ENCODE data around the gene RAB34. TPM values are rescaled to one million over a fixed set of nuclear protein-coding genes. Genes with fewer than 3 reads are reported as not detected.
A peak's percentile ranks its signal among the peaks of the same experiment; 100 is the strongest.

RAB34 gene
- polyA plus RNA-seq, 1 experiment: 389 TPM

DNA sequence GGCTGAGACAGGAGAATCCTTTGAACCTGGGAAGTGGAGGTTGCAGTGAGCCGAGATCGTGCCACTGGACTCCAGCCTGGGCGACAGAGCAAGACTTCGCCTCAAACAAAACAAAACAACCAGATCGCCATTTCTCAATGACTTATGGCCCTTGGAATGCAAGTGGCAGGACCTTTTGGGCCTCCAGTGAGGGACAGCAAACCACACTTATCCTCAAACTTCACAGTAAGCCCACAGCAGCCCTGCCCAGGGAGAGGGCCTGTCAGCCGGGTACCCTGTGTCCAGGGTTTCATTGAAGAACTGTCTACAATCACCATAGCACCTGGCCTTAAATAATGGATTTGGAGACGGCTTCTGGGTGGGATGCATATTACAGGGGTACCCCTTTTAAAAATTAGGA is 37.8 kb upstream of the RAB34 start:
- no peak for DNase-seq (ENCODE audit: low read depth, low spot score)
- H3K27me3 ChIP-seq (ENCODE audit: control insufficient read depth, insufficient read depth, low read length): no peaks in the 10 kb centered on the region
- no peak overlapping the region for H3K4me3 ChIP-seq (ENCODE audit: low read depth, low read length)
- ChIA-PET POLR2A (no interaction called here), CTCF (interaction anchor here (7.3 kb wide), 1 partner anchor 7 kb away, joined by 100 read pairs; no protein-coding TSS in a partner anchor)
- TF ChIP-seq, protein P1, sequence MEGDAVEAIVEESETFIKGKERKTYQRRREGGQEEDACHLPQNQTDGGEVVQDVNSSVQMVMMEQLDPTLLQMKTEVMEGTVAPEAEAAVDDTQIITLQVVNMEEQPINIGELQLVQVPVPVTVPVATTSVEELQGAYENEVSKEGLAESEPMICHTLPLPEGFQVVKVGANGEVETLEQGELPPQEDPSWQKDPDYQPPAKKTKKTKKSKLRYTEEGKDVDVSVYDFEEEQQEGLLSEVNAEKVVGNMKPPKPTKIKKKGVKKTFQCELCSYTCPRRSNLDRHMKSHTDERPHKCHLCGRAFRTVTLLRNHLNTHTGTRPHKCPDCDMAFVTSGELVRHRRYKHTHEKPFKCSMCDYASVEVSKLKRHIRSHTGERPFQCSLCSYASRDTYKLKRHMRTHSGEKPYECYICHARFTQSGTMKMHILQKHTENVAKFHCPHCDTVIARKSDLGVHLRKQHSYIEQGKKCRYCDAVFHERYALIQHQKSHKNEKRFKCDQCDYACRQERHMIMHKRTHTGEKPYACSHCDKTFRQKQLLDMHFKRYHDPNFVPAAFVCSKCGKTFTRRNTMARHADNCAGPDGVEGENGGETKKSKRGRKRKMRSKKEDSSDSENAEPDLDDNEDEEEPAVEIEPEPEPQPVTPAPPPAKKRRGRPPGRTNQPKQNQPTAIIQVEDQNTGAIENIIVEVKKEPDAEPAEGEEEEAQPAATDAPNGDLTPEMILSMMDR (IDR thresholded peaks at IDR 0.05; ENCODE audit: low read depth, low read length): no peak
- no peak overlapping the region for H3K27ac ChIP-seq (ENCODE audit: low read depth, low read length)
- H3K9me3 ChIP-seq (ENCODE audit: control insufficient read depth, insufficient read depth, low read length): no peaks in the 10 kb centered on the region

DNA sequence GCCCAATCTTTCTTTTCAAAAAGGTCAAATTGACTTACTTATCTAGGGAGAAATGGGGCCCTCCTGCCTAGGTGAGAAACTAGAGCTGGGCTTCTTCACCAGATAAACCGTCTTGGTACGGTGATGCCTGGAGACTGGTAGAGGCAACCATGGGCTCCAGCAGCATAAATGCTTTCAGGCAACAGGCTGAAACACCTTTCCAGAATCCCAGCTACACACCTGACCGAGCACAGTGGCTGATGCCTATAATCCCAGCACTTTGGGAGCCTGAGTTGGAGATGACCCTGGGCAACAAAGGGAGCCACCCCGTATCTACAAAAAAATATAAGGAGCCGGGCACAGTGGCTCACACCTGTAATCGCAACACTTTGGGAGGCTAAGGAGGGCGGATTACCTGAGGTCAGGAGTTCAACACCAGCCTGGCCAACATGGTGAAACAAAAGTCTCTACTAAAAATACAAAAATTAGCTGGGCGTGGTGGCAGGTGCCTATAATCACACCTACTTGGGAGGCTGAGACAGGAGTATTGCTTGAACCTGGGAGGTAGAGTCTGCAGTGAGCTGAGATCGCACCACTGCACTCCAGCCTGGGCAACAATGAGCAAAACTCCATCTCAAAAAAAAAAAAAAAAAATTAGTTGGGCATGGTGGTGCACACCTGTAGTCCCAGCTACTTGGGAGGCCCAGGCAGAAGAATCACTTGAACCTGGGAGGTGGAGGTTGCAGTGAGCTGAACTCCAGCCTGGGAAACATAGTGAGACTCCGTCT is 34.1 kb upstream of the RAB34 start:
- no peak for DNase-seq (ENCODE audit: low read depth, low spot score)
- POLR2A ChIA-PET: interaction anchor here (2.6 kb wide), 1 partner anchor 25 kb away, joined by 12 read pairs; no protein-coding TSS in a partner anchor
- Histone ChIP-seq H3K4me3 (ENCODE audit: low read depth, low read length) (no peak overlapping the region), H3K9me3 (ENCODE audit: control insufficient read depth, insufficient read depth, low read length) (no peaks in the 10 kb centered on the region), H3K27ac (ENCODE audit: low read depth, low read length) (no peak overlapping the region), H3K27me3 (ENCODE audit: control insufficient read depth, insufficient read depth, low read length) (no peaks in the 10 kb centered on the region)
- CTCF ChIA-PET: interaction anchor here (0.6 to 15.1 kb wide), 8 partner anchors 11 to 227 kb away, joined by 3 to 193 read pairs (median 6); partner anchors contain the start of genes NEK8 and TLCD1
- TF ChIP-seq, protein P1 (IDR thresholded peaks at IDR 0.05; ENCODE audit: low read depth, low read length): no peak

DNA sequence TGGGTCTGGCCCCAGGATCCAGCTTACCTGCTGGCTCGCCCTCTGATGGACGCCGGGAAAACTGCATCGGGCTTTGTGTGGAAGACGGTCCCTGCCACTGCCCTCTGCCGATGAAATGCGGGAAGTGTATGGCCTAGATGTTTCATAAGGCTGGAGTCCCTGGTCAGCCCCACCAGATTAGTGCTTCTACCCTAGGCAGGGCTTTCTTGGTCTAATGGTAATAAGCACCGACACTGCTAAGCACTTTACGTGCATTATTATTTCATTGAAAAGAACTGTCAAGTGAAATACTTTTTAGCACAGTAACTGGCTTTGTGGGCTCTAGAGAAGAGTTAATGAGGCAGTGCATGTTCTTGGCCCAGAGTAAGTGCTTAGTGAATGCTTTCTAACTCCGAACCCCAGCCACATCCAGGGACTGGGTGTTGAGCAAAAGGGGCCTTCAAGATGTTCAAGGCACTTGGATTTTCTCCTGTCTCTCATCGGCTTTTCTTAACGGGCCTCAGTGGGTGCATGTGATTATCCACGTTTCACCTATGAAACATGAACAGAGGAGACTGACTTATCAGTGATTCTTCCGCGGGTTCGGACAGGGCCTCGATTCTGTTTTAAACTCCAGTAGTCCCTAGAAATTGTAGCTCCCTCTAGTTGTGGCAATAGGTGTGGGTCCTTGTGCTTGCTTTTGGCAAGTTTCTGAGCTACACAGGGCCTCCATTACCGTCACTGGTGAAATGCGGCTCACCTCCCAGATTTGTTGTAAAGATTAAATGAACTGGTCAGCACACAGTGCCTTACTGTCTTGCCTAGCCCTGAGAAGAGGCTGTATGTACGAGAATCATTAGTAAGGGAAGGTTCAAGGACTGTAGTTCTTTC is 32.7 kb upstream of the RAB34 start:
- H3K27ac ChIP-seq (ENCODE audit: low read depth, low read length): peak overlapping the region; percentile 11
- CTCF ChIA-PET: interaction anchor here (0.6 to 15.1 kb wide), 26 partner anchors 10 to 199 kb away, joined by 3 to 193 read pairs (median 4); partner anchors contain the start of genes FAM222B, NEK8, RPL23A and TLCD1

DNA sequence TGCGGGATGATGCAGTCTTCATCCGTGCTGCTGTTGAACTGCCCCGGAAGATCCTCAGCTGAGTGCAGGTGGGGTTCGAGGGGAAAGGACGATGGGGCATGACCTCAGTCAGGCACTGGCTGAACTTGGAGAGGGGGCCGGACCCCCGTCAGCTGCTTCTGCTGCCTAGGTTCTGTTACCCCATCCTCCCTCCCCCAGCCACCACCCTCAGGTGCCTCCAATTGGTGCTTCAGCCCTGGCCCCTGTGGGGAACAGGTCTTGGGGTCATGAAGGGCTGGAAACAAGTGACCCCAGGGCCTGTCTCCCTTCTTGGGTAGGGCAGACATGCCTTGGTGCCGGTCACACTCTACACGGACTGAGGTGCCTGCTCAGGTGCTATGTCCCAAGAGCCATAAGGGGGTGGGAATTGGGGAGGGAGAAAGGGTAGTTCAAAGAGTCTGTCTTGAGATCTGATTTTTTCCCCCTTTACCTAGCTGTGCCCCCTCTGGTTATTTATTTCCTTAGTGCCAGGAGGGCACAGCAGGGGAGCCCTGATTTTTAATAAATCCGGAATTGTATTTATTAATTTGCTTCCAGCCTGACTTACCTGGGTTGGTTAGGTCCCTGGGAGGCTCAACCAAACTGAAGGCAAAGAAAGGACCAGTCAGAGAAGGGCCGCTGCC is 32.0 kb upstream of the RAB34 start:
- no peak overlapping the region for H3K27ac ChIP-seq (ENCODE audit: low read depth, low read length)
- ChIA-PET CTCF (interaction anchor here (0.7 to 15.1 kb wide), 19 partner anchors 9 to 199 kb away, joined by 3 to 193 read pairs (median 4); partner anchors contain the start of genes FAM222B, NEK8, RPL23A and TLCD1), POLR2A (interaction anchor here (1.7 to 2.9 kb wide), 2 partner anchors 23 to 30 kb away, joined by 7 to 23 read pairs; partner anchors contain the start of genes RPL23A and TLCD1)
- no peak overlapping the region for H3K4me3 ChIP-seq (ENCODE audit: low read depth, low read length)
- H3K9me3 ChIP-seq (ENCODE audit: control insufficient read depth, insufficient read depth, low read length): no peaks in the 10 kb centered on the region; the same call in 1 of the 2 replicates
- no peak for DNase-seq (ENCODE audit: low read depth, low spot score)
- TF ChIP-seq, protein P1 (IDR thresholded peaks at IDR 0.05; ENCODE audit: low read depth, low read length): no peak
- no peaks in the 10 kb centered on the region for H3K27me3 ChIP-seq (ENCODE audit: control insufficient read depth, insufficient read depth, low read length)

More for the DNA sequence above, 32.7 kb upstream of the RAB34 start:
- TF ChIP-seq, protein P1 (IDR thresholded peaks at IDR 0.05; ENCODE audit: low read depth, low read length): peak; percentile 100
- DNase-seq (ENCODE audit: low read depth, low spot score): peak; percentile 88
- Histone ChIP-seq H3K4me3 (ENCODE audit: low read depth, low read length) (no peak overlapping the region), H3K27me3 (ENCODE audit: control insufficient read depth, insufficient read depth, low read length) (no peaks in the 10 kb centered on the region), H3K9me3 (ENCODE audit: control insufficient read depth, insufficient read depth, low read length) (no peaks in the 10 kb centered on the region; the same call in 1 of the 2 replicates)
- POLR2A ChIA-PET: interaction anchor here (1.7 to 2.9 kb wide), 2 partner anchors 23 to 31 kb away, joined by 7 to 23 read pairs; partner anchors contain the start of genes RPL23A and TLCD1

Measured in AG04450 (cell line).